HG03139 (cell line): ENCODE data around the gene ASH1L.
"Not testable (repeated sequence)": the region's sequence is repeated elsewhere in the genome, so short reads cannot be mapped to it uniquely, and the experiment has no call there.

Experiments
- ATAC-seq: cut with Tn5 transposase; IDR thresholded peaks from one replicate; pipeline ENCODE4 v1.9.1; 2021; ENCODE audit not compliant: unreplicated experiment

ASH1L gene

GRCh38 chr1:155499953-155500639 lies 62.5 kb downstream of the ASH1L start:
- ATAC-seq = no peak

GRCh38 chr1:155499263-155499662 lies 63.3 kb downstream of the ASH1L start:
- no peak for ATAC-seq

GRCh38 chr1:155493595-155493994 lies 69.0 kb downstream of the ASH1L start:
- not testable (repeated sequence) for ATAC-seq

- ATAC-seq = not testable (repeated sequence)
Observed at GRCh38 chr1:155488419-155488818, 74.2 kb downstream of the ASH1L start.

GRCh38 chr1:155487541-155487940 lies 75.1 kb downstream of the ASH1L start:
- ATAC-seq = no peak

GRCh38 chr1:155486952-155487351 lies 75.7 kb downstream of the ASH1L start:
- ATAC-seq = not testable (repeated sequence)

- ATAC-seq = no peak
Observed at GRCh38 chr1:155485945-155486344, 76.7 kb downstream of the ASH1L start.

GRCh38 chr1:155485222-155485621 lies 77.4 kb downstream of the ASH1L start:
- ATAC-seq = no peak

- no peak for ATAC-seq
Observed at GRCh38 chr1:155481741-155482241, 80.8 kb downstream of the ASH1L start.

- ATAC-seq = no peak
Observed at GRCh38 chr1:155479205-155479604, 83.4 kb downstream of the ASH1L start.

GRCh38 chr1:155478270-155478852 lies 84.2 kb downstream of the ASH1L start:
- ATAC-seq = no peak

- ATAC-seq = no peak
Observed at GRCh38 chr1:155474146-155474545, 88.5 kb downstream of the ASH1L start.

GRCh38 chr1:155473151-155473821 lies 89.3 kb downstream of the ASH1L start:
- ATAC-seq = no peak

- no peak for ATAC-seq
Observed at GRCh38 chr1:155472491-155473083, 90.0 kb downstream of the ASH1L start.

- ATAC-seq = no peak
Observed at GRCh38 chr1:155471891-155472290, 90.7 kb downstream of the ASH1L start.

- no peak for ATAC-seq
Observed at GRCh38 chr1:155471026-155471425, 91.6 kb downstream of the ASH1L start.

- no peak for ATAC-seq
Observed at GRCh38 chr1:155466996-155467395, 95.6 kb downstream of the ASH1L start.

GRCh38 chr1:155466617-155466972 lies 96.0 kb downstream of the ASH1L start:
- ATAC-seq = no peak

GRCh38 chr1:155463865-155464650 lies 98.5 kb downstream of the ASH1L start:
- no peak for ATAC-seq

GRCh38 chr1:155458111-155458510 lies 104.5 kb downstream of the ASH1L start:
- ATAC-seq = no peak

GRCh38 chr1:155457266-155457665 lies 105.3 kb downstream of the ASH1L start:
- no peak for ATAC-seq
